Epithelial cell of esophagus (primary cell): ENCODE data around the gene SPHK2.
A peak's percentile ranks its signal among the peaks of the same experiment; 100 is the strongest.

Source experiments
- DNase-seq: peaks from one replicate; pipeline ENCODE4 v3.0.0; 2010; ENCODE audit warnings: low read depth
- H3K4me3 ChIP-seq: 2 replicates; pipeline ENCODE4 v1.5.1; 2011; ENCODE audit warnings: mild to moderate bottlenecking, low read length, control low read depth
- CTCF ChIP-seq: IDR thresholded peaks from 2 replicates; pipeline ENCODE4 v1.5.1; 2011; ENCODE audit warnings: low read depth, mild to moderate bottlenecking, low read length, control low read depth, inconsistent platforms; ENCODE audit not compliant: insufficient read depth; ENCODE audit errors: missing control alignments

The SPHK2 gene

DNA sequence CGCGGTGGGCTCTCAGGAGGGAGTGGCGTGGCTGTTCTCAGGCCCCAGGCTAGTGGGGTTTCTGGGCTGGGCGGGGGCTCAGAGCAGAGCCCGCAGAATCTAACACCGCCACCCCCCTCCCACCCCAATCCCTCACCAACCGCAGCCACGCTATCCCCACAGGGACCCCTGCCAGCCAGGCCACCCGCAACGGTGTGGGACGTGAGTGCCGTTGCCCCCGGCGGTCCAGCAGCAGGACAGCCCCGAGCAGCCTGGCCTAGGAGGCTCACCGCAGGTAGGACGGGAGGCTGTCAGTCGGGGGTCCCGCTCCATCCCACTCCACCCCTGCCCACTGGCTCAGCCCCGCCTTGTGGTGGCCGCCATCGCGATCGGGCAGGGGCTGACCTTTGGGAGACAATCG, 53.7 kb downstream of the SPHK2 start, which contains the start of gene NTN5:
Gene NTN5, minus strand, starts transcription at position 24 of the 400 bp plus-strand sequence. CDS start 2,031 bp downstream, outside the sequence.
- H3K4me3 ChIP-seq: no peak within 1 kb of the TSS
- no peak for TF ChIP-seq CTCF
- DNase-seq: no peak

DNA sequence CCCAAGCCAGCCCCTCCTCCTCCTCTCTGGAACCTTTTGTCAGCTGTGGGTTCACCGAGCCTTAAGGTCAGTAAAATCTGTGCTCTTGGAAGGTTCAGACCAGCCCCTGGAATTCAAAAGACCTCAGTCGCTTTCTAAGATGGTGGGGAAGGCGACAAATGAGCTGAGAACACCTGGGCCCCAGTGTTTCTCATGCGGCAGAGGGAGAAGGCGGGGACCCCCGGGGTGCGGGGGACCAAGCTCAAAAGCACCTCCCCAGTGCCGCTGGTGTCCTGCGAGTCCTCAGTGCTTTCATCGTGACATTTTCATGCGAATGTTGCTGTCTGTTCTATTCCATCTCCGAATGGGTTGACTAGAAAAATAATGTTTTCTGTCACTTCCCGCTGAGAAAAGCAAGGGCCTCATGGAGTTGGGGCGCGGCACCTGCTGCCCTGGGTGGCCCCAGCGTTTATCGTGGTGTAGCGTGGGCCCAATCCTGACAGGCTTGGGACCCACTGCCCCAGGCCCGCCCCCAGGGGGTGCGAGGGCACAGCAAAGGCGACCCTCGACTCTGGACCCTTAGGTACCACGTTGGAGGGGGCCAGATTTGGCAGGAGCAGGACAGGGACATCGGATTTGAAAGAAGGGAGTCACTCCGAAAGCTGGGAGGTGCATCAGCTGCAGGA, 54.3 kb downstream of the SPHK2 start:
- no peak for TF ChIP-seq CTCF
- H3K4me3 ChIP-seq: no peak overlapping the region
- DNase-seq: no peak

GRCh38 chr19:48674216-48674809, 55.0 kb downstream of the SPHK2 start:
- H3K4me3 ChIP-seq: no peak overlapping the region
- TF ChIP-seq CTCF: no peak
- no peak for DNase-seq

GRCh38 chr19:48674921-48675824, 55.9 kb downstream of the SPHK2 start:
- H3K4me3 ChIP-seq: no peak overlapping the region
- peak; percentile 80 for DNase-seq
- peak; percentile 93 for TF ChIP-seq CTCF

DNA sequence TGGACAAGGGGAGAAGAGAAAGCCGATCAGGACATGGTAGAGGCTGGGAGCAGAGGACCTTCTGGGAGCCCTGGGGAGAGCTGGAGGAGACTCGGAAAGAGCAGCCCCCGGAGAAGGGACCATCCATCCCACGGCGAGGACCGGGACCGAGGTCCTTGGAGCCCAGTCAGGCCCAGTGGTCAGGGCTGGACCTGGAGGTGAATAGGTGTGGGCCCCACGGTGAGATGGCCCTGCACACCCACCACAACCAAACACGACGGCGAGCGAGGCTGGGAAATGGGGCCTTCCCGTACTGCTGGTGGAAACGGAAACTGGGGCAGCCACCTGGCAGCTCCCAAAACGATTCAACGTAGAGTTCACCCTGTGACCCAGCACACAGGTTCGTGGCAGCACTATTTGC, 57.2 kb downstream of the SPHK2 start:
- no peak overlapping the region for H3K4me3 ChIP-seq
- no peak for TF ChIP-seq CTCF
- no peak for DNase-seq

DNA sequence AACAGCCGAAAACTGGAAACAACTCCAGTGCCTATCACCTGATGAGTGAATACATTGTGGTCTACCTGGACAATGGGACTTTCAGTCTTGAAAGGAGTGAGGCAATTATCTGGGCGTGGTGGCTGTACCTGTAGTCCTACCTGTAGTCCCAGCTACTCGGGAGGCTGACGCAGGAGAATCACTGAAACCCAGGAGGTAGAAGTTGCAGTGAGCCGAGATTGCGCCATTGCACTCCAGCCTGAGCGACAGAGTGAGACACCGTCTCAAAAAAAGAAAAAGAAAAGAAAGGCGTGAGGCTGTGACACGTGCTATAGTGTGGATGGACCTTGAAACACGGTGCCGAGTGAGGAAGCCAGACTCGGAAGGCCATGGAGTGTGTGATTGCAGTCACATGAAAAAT, 57.6 kb downstream of the SPHK2 start:
- no peak for TF ChIP-seq CTCF
- peak; percentile 92 for DNase-seq
- no peak overlapping the region for H3K4me3 ChIP-seq
